ES-I3 (cell line): ENCODE results near the gene INTS11.

Source experiments
- H3K36me3 ChIP-seq: 2 replicates; pipeline ENCODE4 v1.6.1; 2013; ENCODE audit warnings: mild to moderate bottlenecking, low read length, control low read depth, moderate library complexity; ENCODE audit not compliant: insufficient read depth
- H3K4me1 ChIP-seq: 2 replicates; pipeline ENCODE4 v1.6.1; 2013; ENCODE audit warnings: mild to moderate bottlenecking, control low read depth, low read length; ENCODE audit not compliant: insufficient read depth
- H3K9ac ChIP-seq: 2 replicates; pipeline ENCODE4 v1.6.1; 2013; ENCODE audit warnings: low read depth, mild to moderate bottlenecking, low read length, moderate library complexity
- H3K9me3 ChIP-seq: 2 replicates; pipeline ENCODE4 v1.6.1; 2013; ENCODE audit warnings: mild to moderate bottlenecking, low read length, moderate library complexity; ENCODE audit not compliant: control insufficient read depth, insufficient read depth

The INTS11 gene

GRCh38 chr1:1304331-1305299 lies 19.8 kb downstream of the INTS11 start:
- H3K4me1 ChIP-seq: peaks cover 29% of the 10 kb centered on the region; the same call in 1 of the 2 replicates
- no peaks in the 10 kb centered on the region for H3K36me3 ChIP-seq
- no peaks in the 10 kb centered on the region; the same call in 1 of the 2 replicates for H3K9me3 ChIP-seq
- H3K9ac ChIP-seq: peak overlapping the region; percentile 36; the same call in 1 of the 2 replicates

DNA sequence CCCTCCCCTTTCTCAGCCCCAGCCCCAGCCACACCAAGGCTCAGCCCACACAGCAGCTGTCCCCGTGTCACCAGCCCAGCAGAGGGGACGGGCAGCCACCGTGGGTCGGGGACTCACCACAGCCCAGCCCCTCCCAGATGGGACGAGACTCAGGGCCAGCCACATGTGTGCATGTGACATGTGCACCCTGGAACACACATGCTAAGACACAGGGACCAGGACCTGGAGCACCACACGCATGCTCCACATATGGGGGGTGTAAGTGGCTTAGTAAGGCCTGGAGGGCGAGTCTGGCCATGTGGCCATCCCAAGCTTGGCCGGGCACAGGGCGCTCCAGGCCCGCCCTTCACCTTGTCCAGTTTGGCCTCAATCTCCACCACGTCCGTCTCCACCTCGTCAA lies 20.7 kb downstream of the INTS11 start:
- Histone ChIP-seq H3K9me3 (no peaks in the 10 kb centered on the region; the same call in 1 of the 2 replicates), H3K9ac (no peak overlapping the region), H3K4me1 (peaks cover 29% of the 10 kb centered on the region; the same call in 1 of the 2 replicates), H3K36me3 (no peaks in the 10 kb centered on the region)

DNA sequence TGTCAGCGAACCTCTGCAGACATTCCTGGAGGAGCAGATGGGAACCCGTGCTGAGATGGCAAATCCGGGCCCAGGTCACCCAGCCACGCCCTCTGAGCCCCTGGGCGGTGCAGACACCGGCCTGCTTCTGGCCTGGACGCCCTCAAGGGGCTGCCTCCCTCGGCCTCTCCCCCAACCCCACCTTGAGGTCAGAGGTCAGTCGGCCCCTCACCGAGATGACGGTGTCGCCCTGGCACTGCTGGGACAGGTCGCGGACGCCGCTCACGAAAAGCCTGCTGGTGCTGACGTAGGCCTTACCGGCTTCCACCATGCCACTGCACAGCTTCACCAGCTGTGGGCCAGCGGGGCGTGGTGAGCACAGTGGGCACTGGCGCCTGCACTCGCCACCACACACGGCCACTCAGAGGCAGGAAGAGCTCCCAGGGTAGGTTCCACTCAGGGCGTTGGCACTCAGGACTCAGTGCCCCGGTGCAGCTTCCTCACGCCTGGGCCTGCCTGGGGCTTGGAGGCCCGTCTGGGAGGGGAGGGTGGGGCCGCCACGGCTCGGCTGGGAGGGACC lies 21.4 kb downstream of the INTS11 start:
- peaks cover 29% of the 10 kb centered on the region; the same call in 1 of the 2 replicates for H3K4me1 ChIP-seq
- no peaks in the 10 kb centered on the region for H3K36me3 ChIP-seq
- H3K9ac ChIP-seq: no peak overlapping the region
- no peaks in the 10 kb centered on the region; the same call in 1 of the 2 replicates for H3K9me3 ChIP-seq

DNA sequence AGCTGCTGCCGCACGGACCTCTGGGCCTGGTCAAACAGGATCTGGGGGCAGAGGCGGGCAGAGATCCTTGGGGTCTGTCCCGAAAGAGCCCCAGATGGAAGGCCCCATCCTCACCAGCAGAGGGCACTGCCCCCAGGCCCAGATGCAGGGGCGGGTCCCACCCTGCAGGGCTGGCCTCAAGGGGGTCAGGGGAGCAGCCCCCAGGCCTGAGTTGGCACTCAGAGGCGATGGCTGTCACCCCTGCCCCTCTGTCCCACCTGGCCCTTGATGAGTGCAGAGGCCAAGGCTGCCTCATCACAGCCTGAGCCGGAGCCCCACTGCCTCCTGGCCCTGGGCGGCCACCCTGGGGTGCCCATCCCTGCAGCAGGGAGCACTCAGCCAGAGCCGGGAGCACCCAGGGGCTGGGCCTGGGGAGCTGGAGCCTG lies 22.4 kb downstream of the INTS11 start:
- Histone ChIP-seq H3K9me3 (no peaks in the 10 kb centered on the region; the same call in 1 of the 2 replicates), H3K4me1 (peaks cover 29% of the 10 kb centered on the region; the same call in 1 of the 2 replicates), H3K9ac (no peak overlapping the region), H3K36me3 (no peaks in the 10 kb centered on the region)

DNA sequence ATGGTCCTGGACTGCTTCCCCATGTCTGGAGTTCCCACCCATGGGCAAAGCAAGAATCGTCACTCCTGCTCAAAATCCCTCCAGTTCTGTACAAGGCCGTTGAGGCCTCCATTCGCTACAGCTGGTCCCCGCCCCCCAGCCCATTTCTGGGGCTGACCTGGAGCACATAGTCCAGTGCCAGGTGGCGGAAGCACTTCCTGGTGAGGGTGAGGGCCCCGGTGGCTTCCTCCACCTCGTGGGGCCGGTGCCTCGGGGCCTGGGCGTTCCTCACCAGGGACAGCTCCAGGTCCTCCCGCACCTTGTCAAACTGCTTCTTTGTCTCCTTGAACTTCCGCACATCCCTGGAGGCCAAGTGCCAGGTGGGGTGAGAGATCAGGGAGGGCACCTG lies 24.1 kb downstream of the INTS11 start:
- Histone ChIP-seq H3K9ac (no peak overlapping the region), H3K4me1 (peaks cover 17% of the 10 kb centered on the region; the same call in 1 of the 2 replicates), H3K36me3 (no peaks in the 10 kb centered on the region), H3K9me3 (no peaks in the 10 kb centered on the region)

GRCh38 chr1:1299686-1300351 lies 24.6 kb downstream of the INTS11 start:
- H3K9me3 ChIP-seq: no peaks in the 10 kb centered on the region
- peaks cover 13% of the 10 kb centered on the region; the same call in 1 of the 2 replicates for H3K4me1 ChIP-seq
- H3K36me3 ChIP-seq: no peaks in the 10 kb centered on the region
- no peak overlapping the region for H3K9ac ChIP-seq

DNA sequence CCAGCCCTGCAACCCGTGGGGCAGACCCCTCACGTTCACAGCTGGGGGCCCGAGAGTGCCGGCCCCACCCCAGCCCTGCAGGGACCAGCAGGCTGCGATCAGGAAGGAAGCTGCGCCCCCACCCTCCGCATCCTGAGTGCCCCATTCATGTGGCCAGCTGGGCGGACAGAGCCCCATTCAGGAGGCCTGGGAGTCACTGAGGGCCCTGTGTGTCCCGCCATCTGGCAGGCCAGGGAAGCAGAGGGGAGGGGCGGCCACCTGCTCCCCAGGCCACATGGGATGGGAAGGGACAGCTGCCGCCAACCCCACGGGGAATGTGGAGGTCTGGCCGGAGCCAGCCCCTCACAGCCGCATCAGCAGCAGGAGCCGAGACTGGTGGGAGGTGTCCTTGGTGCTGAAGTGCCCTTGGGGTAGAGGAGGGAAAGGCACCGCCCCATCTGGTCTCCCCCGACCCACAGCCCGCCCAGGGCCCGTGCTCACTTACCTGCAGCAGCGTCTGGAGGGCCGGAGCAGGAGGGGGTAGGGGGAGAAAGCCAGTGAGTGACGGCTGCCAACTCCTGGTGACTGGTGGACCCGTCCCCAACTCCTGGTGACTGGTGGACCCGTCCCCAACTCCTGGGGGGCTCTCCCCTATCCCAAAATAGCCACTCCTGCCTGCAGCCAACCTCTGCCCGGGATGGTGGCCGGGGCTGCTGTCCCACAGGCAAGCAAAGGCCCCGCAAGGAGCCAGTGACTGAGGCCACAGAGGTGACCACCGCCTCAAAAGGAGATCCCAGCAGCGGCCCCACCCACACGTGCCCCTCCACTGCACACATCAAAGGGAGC lies 25.4 kb downstream of the INTS11 start:
- H3K4me1 ChIP-seq: peaks cover 8% of the 10 kb centered on the region; the same call in 1 of the 2 replicates
- H3K9ac ChIP-seq: no peak overlapping the region
- H3K36me3 ChIP-seq: no peaks in the 10 kb centered on the region
- H3K9me3 ChIP-seq: no peaks in the 10 kb centered on the region

- H3K4me1 ChIP-seq: peaks cover under 1% of the 10 kb centered on the region; the same call in 1 of the 2 replicates
- H3K9ac ChIP-seq: no peak overlapping the region
- no peaks in the 10 kb centered on the region for H3K9me3 ChIP-seq
- no peaks in the 10 kb centered on the region for H3K36me3 ChIP-seq
These were observed 26.5 kb downstream of the INTS11 start for GRCh38 chr1:1297802-1298424.

GRCh38 chr1:1296070-1297061 lies 28.1 kb downstream of the INTS11 start:
- peaks cover 3% of the 10 kb centered on the region; the same call in 1 of the 2 replicates for H3K4me1 ChIP-seq
- no peaks in the 10 kb centered on the region for H3K9me3 ChIP-seq
- no peak overlapping the region for H3K9ac ChIP-seq
- no peaks in the 10 kb centered on the region for H3K36me3 ChIP-seq

- Histone ChIP-seq H3K9me3 (no peaks in the 10 kb centered on the region), H3K4me1 (peaks cover 3% of the 10 kb centered on the region; the same call in 1 of the 2 replicates), H3K36me3 (no peaks in the 10 kb centered on the region), H3K9ac (no peak overlapping the region)
These were observed 29.1 kb downstream of the INTS11 start for GRCh38 chr1:1295154-1295923.

DNA sequence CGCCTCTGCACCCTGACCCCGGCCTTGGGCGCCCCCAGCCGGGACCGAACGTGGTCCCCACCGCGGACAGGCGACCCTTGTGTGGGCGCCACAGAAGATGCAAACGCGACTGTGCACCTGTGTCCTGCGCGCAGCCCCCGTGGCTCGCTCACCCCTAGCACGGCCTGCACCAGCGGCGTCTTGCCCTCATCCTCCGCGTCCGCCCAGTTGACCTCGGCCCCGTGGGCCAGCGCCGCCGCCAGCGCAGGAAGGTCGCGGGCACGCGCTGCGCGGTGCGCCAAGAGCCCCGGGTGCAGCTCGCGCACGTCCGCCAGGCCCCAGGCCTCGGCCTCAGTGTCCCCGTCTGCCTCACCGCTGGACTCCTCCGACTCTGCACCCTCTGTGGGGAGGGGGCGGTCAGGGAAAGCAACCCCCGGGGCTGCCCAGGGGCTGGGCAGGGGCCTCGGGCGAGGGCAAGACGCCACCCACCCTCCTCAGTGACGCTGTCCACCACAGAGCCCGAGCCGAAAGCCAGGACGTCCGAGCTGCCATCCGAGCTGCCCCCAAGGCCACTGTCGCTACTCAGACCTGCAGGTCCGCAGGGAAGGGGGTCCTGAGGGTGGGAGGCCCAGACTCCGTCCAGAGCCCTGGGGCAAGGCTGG lies 30.1 kb downstream of the INTS11 start:
- Histone ChIP-seq H3K9me3 (no peaks in the 10 kb centered on the region), H3K36me3 (no peaks in the 10 kb centered on the region), H3K4me1 (peaks cover 3% of the 10 kb centered on the region; the same call in 1 of the 2 replicates), H3K9ac (peak overlapping the region; percentile 20; the same call in 1 of the 2 replicates)
